Measurements from ENCODE around the gene WTAP.
"Not testable (repeated sequence)": the region's sequence is repeated elsewhere in the genome, so short reads cannot be mapped to it uniquely, and the experiment has no call there.

WTAP gene

DNA sequence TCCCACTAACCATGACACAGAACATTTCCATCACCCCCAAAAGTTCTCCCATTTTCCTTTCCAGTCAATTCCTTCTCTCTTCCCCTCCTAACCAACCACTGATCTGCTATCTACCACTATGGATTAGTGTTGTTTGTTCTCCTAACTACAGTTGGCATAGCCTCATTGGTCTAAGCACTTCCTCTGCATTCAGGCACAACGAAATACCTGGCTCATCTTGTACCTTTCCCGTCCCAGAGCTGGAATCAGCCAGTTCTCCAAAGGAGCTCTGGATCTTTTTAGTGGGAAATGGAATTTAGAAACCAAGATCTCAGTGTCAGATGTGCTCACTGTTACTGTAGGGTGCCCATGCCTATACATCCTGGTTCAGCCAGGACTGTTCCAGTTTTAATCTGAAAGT, 4.0 kb upstream of the WTAP start:
- Histone ChIP-seq H3K36me3 (ENCODE audit: control insufficient read depth, insufficient read depth, low read length) (no peaks in the 10 kb centered on the region; the same call in none of the 2 replicates), H3K4me3 (replicated peaks; ENCODE audit: low read depth, low read length) (no peak overlapping the region), H3K27me3 (replicated peaks; ENCODE audit: control insufficient read depth, insufficient read depth, low read length) (no peaks in the 10 kb centered on the region)
- TF ChIP-seq, protein P1, sequence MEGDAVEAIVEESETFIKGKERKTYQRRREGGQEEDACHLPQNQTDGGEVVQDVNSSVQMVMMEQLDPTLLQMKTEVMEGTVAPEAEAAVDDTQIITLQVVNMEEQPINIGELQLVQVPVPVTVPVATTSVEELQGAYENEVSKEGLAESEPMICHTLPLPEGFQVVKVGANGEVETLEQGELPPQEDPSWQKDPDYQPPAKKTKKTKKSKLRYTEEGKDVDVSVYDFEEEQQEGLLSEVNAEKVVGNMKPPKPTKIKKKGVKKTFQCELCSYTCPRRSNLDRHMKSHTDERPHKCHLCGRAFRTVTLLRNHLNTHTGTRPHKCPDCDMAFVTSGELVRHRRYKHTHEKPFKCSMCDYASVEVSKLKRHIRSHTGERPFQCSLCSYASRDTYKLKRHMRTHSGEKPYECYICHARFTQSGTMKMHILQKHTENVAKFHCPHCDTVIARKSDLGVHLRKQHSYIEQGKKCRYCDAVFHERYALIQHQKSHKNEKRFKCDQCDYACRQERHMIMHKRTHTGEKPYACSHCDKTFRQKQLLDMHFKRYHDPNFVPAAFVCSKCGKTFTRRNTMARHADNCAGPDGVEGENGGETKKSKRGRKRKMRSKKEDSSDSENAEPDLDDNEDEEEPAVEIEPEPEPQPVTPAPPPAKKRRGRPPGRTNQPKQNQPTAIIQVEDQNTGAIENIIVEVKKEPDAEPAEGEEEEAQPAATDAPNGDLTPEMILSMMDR (IDR thresholded peaks at IDR 0.05; ENCODE audit: insufficient read depth, low read length, poor library complexity, severe bottlenecking), result no peak
- DNase-seq (ENCODE audit: extremely low read depth, insufficient read length), result no peak

- H3K4me3 ChIP-seq (replicated peaks; ENCODE audit: low read depth, low read length), result no peak overlapping the region
- DNase-seq (ENCODE audit: extremely low read depth, insufficient read length), result no peak
- no peaks in the 10 kb centered on the region; the same call in none of the 2 replicates for H3K36me3 ChIP-seq (ENCODE audit: control insufficient read depth, insufficient read depth, low read length)
- TF ChIP-seq, protein P1 (IDR thresholded peaks at IDR 0.05; ENCODE audit: insufficient read depth, low read length, poor library complexity, severe bottlenecking), result no peak
- H3K27me3 ChIP-seq (replicated peaks; ENCODE audit: control insufficient read depth, insufficient read depth, low read length), result no peaks in the 10 kb centered on the region
Measured at GRCh38 chr6:159724778-159725177, 2.5 kb upstream of the WTAP start.

DNA sequence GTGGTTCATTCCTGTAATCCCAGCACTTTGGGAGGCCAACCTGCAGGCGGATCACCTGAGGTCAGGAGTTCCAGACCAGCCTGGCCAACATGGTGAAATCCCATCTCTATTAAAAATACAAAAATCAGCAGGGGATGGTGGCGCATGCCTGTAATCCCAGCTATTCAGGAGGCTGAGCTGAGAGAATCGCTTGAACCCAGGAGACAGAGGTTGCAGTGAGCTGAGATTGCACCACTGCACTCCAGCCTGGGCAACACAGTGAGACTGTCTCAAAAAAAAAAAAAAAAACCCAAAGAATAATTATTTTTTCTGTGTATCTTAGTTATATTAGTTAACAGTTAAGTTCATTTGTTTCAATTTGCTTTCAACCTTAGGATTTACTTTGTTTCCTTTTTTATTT, 2.1 kb upstream of the WTAP start:
- not testable (repeated sequence) for H3K36me3 ChIP-seq (ENCODE audit: control insufficient read depth, insufficient read depth, low read length); H3K27me3 ChIP-seq (replicated peaks; ENCODE audit: control insufficient read depth, insufficient read depth, low read length); H3K4me3 ChIP-seq (replicated peaks; ENCODE audit: low read depth, low read length); DNase-seq (ENCODE audit: extremely low read depth, insufficient read length)

DNA sequence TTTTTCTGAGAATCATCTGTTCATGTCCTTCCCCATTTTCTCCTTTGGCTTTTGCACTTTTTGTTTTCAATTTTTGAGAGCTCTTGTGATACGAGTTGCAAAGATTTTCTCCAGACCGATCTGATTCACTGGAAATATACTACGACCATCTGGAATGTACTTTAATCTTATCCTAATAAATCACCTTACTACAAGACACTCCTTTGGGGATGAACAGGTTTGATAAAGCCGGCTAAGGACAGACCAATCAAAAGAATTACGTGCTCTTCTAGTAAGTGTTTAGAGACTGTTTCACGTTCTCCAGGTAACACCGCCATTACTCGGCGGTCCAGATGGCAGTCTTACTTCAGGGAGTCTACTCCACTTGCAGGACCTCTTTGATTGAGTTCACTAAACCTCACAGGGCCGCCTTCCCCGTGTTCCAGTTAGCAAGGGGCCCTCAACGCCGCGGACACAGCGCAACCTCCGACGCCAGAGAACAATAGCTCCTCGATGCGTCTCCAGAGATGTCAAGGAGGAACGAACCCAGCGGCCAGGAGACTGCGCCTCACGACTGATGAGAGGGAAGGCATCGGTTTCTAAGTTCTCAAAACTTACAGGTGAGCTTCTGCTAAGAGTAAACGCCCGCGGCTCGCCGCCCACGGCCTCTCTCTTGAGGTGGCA, 920 bp upstream of the WTAP start:
- Histone ChIP-seq H3K4me3 (replicated peaks; ENCODE audit: low read depth, low read length) (peak overlapping the region; percentile 96), H3K27me3 (replicated peaks; ENCODE audit: control insufficient read depth, insufficient read depth, low read length) (no peaks in the 10 kb centered on the region), H3K36me3 (ENCODE audit: control insufficient read depth, insufficient read depth, low read length) (no peaks in the 10 kb centered on the region; the same call in none of the 2 replicates)
- no peak for DNase-seq (ENCODE audit: extremely low read depth, insufficient read length)
- TF ChIP-seq, protein P1 (IDR thresholded peaks at IDR 0.05; ENCODE audit: insufficient read depth, low read length, poor library complexity, severe bottlenecking), result no peak

- DNase-seq (ENCODE audit: extremely low read depth, insufficient read length), result no peak
- H3K27me3 ChIP-seq (replicated peaks; ENCODE audit: control insufficient read depth, insufficient read depth, low read length), result no peaks in the 10 kb centered on the region
- no peaks in the 10 kb centered on the region; the same call in 1 of the 2 replicates for H3K36me3 ChIP-seq (ENCODE audit: control insufficient read depth, insufficient read depth, low read length)
- TF ChIP-seq, protein P1 (IDR thresholded peaks at IDR 0.05; ENCODE audit: insufficient read depth, low read length, poor library complexity, severe bottlenecking), result no peak
- peak overlapping the region; percentile 96 for H3K4me3 ChIP-seq (replicated peaks; ENCODE audit: low read depth, low read length)
Measured at GRCh38 chr6:159727717-159728445, 575 bp downstream of the WTAP start.

DNA sequence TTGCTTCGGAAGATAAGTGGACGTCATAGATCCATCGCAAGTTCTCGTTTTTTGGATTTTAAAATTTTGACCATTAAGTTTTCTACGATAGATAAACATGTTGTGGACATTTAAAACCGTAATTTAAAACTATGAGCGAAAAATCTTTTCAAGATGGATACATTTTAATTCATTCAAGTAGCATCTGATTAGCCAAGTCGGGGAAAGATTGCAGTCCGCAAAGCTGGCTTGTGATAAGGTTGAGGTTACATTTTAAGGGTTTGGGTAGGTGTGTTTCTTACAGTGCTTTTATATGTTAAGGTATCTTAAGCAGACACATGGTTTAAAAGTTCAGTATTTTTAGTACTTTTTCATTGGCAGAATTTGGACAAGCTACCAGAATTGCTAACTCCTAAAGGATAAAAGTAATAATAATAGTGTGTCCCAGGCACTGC, 1.2 kb downstream of the WTAP start:
- Histone ChIP-seq H3K27me3 (replicated peaks; ENCODE audit: control insufficient read depth, insufficient read depth, low read length) (no peaks in the 10 kb centered on the region), H3K36me3 (ENCODE audit: control insufficient read depth, insufficient read depth, low read length) (no peaks in the 10 kb centered on the region), H3K4me3 (replicated peaks; ENCODE audit: low read depth, low read length) (peak overlapping the region; percentile 96)
- TF ChIP-seq, protein P1 (IDR thresholded peaks at IDR 0.05; ENCODE audit: insufficient read depth, low read length, poor library complexity, severe bottlenecking), result no peak
- DNase-seq (ENCODE audit: extremely low read depth, insufficient read length), result no peak
